GM21737 (cell line): Measurements from ENCODE around the gene RETN.
A peak's percentile ranks its signal among the peaks of the same experiment; 100 is the strongest.

ENCODE experiments used
- ATAC-seq: cut with Tn5 transposase; IDR thresholded peaks from one replicate; pipeline ENCODE4 v1.9.1; 2021; ENCODE audit warnings: mild to moderate bottlenecking, moderate library complexity; ENCODE audit not compliant: unreplicated experiment

The RETN gene

DNA sequence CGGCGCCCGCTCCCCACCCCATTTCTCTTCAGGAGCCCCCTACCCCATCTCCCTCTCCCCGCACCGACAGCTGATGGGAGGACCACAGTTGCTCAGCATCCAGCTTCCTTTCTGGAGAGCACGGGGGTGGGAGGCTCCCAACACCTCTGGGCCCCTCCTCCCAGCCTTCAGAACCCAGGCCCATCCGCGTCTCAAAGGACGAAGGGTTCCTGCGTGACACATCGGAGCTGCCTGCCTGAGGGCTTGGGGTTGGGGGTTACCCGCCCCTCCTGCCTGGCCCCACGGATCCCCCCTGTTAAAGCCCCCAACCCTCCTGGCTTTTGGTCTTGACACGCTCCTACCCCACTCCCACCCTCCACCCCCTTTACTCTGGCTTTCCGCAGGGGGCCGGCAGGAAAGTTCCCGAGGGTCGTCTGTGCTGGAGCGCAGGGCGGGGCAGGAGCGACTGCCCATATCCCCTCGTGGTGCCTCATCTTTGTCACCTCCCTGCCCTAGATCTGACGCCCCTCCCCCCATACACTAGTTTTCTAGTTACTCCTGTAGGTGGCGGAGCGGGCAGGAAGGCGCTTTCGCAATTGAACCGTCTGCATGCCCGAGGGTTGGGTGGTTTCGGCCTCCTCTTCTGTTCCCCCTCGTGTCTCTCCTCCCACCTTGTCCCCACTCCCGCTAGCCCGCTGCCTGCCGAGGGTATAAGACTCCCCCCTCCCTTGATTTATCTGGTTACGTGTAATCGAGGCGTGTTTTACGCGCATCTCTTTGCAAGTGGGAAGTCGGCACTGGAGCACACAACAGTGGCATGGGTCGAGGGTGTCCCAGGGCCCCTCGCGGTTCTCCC lies 12.7 kb downstream of the RETN start:
- ATAC-seq: peak; percentile 25

DNA sequence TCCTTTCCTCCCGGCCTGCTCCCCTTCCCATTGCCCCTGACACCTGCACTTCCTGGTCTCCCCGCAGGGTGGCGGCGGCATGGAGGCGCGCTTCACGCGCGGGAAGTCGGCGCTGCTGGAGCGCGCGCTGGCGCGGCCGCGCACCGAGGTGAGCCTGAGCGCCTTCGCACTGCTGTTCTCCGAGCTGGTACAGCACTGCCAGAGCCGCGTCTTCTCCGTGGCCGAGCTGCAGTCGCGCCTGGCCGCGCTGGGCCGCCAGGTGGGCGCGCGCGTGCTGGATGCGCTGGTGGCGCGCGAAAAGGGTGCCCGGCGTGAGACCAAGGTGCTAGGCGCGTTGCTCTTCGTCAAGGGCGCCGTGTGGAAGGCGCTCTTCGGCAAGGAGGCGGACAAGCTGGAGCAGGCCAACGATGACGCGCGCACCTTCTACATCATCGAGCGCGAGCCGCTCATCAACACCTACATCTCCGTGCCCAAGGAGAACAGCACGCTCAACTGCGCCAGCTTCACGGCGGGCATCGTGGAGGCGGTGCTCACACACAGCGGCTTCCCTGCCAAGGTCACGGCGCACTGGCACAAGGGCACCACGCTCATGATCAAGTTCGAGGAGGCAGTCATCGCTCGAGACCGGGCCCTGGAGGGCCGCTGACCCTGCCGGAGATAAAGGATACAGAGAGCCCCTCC lies 13.5 kb downstream of the RETN start:
- no peak for ATAC-seq

DNA sequence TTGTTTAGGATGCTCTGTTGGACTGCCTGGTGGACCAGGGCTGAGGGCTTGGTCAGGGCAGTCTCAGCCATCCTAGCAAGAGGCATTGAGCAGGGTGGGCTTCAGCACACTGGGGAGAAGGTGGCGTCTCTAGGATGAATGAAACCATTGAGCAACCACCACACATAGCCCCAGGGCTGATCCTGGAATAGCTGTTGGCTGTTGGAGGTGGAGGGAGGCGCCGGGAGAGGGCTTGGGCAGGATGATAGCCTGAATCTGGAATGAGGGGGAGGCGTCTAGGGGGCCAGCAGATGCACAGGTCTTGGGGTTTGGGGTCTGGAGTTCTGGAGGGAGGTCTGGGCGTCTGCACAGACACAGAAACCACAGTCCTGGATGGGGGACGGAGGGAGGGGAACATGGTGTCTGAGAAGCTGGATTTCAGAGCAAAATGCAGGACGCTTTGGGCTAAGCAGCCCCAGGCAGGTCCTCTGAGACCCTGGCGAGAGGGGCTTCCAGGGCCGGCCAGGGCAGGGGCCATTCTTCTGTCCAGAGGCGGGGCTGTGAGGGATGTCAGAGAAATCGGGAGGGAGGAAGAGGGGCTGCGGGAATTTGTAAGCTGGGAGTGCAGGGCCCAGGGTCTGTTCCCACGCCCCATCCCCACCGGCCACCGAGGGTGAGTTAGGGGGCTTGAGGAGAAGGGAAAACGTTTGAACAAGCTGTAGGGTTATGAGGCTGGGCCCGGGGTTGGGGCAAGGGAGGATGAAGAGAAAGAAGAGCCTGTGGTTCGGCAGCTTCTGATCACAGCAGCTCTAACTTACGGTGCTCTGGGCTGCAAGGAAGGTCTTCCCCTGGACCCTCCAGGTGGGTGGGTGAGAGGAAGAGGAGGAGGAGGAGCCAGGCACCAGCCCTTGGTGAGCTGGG lies 16.9 kb downstream of the RETN start:
- ATAC-seq: no peak

DNA sequence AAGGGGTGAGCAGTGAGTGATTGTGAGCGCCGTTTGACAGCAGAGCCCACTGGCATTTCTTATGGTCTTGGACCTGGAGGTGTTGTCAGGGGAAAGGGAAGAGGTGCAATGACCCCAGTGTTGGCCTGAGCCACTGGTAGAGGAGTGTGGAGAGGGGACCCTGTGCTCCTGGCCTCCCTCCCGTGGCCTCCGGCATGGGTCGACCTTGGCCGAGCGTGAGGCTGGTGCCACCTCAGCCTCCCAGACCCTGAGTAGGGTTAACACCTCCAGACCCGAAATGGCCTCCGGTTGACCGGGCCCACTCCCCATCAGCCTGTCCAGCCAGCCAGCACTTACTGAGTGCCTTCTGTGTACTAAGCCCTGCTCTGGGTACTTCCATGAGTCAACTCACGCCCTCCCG lies 18.3 kb downstream of the RETN start:
- ATAC-seq: no peak

DNA sequence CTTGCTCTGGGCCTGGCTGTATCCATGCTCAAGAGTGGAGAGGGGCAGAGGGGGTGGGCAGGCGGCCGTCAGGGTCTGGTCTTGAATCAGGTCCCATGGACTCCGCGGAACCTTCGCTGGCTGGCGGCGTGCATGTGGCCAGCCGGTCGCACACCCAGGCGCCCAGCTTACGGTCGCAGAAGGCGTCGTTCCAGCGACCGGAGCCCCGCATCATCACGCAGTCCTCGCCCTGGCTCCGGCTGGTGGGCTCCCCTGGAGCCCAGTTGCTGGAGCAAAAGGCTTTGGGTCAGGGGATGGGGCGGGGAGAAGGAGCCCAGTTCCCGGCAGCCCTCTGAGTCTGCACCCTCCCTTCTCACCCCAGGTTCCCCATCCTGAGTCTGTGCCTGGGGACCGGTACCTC lies 20.3 kb downstream of the RETN start:
- no peak for ATAC-seq

DNA sequence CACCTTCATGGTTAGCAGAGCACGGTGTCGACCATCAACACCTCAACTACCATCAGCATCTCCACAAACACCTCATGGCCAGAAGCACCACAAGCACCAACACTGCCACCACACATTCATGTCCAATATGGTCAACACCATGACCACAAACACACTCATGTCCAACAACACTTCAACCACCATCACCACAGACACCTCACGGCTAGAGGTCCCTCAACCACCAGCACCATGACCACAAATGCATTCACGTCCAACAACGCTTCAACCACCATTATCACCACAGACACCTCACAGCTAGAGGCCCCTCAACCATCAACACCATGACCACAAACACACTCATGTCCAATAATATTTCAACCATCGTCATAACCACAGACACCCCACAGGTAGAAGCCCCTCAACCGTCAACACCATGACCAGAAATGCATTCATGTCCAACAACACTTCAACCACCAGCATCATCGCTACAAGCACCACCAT lies 22.0 kb downstream of the RETN start:
- ATAC-seq: no peak

DNA sequence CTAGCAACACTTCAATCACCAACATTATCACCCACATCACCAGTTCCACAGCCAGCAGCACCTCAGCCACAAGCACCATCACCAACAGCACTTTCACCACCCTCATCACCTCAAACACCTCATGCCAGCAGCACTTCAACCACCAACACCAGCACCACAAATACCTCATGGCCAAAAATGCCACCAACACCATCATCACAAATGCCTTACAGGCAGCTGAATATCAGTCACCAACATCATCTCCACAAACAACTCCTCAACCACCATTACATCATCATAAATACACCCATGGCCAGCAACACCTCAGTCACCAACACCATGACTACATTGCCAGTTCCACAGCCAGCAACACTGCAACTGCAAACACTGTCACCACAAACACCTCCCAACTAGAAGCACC lies 22.6 kb downstream of the RETN start:
- no peak for ATAC-seq

DNA sequence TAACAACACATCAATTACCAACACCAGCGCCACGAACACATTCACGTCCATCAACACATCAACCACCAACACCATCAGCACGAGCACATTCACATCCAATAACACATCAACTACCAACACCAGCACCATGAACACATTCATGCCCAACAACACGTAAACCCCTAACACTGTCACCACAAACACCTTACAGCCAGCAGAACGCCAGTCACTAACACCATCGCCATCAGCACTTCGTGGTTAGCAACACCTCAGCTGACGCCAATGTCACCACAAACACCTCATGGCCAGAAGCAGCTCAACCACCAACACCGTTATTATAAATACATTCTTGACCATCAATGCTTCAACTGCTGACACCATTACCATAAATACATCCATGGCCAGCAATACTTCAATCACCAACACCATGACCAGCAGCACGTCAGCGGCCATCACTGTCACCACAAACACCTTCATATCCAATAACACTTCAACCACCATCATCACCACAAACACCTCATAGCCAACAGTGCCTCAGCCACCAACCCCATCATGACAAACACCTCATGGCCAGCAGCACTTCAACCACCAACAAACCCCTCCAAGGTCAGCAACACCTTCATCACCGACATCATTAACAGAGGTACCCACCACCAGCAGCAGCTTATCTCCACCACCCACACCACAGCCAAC lies 23.7 kb downstream of the RETN start:
- no peak for ATAC-seq

DNA sequence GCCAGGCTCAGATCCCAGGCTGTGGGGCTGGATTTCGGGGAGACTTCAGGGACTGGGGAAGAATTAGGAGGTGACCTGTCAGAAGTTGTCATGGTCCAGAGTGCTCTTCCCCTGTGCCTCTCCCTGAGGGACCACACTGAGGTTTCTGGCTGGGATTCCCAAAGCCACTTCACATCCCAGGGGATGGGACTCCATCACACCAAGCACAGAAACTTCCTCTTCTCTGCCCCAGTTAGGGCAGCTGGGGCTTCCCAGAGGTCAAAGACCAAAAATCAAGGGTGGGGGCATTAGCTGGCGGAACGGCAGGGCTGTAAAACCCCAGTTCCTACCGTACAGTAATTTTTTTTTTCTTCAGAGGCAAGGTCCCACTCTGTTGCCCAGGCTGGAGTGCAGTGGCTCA lies 25.6 kb downstream of the RETN start:
- no peak for ATAC-seq

DNA sequence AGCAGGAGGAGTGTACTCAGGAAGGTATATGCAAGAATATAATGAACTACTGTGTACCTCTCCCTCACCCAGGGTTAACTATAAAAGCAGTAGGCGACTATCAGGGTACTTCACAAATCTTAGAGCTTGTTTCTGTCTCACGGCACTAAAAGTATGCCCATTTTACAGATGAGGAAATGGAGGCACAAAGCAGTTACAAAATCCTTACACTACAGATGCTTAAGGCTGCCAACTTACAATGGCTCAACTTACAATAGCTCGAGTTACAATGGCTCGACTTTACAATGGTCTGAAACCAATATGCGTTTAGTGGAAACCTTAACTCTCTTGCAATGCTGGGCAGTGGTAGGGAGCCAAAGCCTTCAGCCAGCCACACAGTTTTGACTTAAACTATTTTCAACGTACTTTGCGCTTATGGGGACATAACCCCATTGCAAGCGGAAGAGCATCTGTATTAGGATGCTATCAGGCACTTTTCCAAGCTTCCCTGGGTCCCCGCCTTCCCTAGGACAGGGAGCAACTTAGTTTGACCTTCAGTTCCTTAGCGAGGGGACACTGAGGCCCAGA lies 29.0 kb downstream of the RETN start:
- ATAC-seq: no peak

DNA sequence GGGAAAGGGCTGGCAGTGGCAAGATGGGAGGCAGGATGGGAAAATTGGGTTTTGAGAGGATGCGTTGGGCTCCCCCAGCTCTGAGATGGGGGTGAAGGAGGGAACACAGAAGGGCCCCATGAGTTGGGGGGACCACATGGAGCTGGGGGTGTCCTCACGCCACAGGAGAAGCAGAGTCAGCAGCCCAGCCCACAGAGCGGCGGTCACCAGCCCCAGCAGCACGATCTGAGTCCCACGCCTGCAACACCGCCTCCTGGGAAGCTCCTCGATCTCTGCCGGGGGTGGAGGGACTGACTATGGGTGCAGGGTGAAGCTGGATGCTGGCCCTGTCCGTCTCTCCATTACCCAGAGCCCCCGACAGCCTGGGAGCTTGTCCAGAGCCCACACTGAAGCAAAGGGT lies 29.7 kb downstream of the RETN start:
- no peak for ATAC-seq

DNA sequence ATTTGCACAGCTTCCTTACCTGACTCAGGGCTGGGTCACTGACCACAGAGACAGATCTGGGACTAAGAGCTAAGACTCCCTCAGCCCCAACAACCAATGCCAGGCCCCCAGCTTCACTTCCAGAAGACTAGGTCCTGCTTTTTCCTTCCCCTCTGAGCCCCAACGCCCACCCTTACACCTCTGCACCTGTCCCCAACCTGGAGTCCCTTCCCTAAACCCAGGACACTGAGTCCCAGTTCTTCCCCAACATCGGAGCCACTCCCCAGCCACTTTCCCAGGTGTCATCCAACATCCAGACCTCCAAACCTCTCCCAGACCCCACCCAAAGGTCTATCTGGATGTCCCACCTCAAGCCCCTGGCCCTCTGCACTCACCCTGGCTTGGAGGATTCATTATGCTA lies 30.2 kb downstream of the RETN start:
- no peak for ATAC-seq

DNA sequence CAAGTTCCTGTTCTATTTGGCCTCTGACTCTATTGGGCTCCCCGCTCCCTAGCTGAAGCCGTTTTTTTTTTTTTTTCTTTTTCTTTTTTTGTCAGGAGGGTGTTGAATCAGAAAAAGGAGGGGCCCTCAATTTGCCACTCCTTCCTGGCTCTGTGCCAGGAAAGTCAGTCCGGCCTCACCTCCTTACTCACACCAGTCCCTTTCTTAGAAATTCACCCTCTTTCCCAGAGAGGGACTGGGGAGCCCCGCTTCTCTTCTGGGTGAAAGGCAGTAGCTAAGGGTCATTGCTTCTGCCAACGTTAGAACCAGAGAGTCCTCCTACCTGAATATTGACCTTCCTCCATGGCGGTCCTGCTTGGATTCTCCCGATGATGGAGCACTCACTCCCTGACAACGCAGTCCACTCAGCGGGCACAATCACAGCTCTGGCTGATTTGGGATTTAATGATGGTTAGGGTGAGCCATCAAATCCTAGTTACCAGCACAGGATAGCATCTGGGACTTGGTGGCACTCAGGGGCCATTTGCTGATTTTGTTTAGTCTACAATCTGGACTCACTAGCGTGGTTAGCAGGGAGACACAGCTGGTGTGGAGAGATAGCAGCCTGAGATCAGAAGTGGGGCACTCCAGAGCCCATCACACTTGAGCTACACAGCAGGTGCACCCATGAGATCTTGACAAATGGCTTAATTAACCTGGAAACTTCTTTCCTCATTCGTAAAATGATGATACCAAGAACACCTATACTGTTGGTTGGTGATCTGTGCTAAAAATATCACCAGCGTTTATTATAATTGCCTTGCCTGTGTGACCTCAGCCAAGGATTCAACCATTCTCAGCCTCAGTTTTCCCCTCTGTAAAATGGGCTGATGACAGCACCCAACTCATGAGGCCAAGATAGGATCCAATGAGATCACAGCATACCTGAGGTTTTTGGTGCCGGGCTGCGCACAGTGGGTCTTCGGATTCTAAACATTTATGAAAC lies 30.9 kb downstream of the RETN start:
- ATAC-seq: no peak

DNA sequence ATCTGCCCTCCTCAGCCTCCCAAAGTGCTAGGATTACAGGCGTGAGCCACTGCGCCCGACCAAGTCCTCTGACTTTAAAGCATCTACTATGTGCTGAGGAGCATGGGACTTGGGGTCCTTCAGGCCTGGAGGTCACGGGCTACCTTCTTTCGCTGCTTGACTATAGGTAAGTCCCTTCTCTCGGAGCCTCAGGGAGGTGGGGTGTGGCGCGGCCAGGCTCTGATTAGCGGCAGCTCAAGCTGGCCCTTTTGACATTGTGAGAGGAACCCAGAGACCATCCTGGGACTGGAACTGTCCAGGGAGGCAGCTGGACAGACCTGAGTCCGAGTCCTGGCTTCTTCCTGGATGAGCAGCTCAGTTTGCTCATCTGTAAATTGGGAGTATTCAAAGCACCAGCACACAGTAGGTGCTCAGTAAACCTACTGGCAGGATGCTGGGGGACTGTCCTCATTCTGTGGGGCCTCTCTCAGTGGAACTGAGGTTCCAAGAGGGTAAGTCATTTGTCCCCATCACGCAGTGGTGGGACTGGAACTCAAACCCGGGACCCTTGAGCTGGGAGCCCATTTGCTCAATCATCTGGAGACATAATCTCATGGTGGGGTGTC lies 32.3 kb downstream of the RETN start:
- ATAC-seq: no peak

DNA sequence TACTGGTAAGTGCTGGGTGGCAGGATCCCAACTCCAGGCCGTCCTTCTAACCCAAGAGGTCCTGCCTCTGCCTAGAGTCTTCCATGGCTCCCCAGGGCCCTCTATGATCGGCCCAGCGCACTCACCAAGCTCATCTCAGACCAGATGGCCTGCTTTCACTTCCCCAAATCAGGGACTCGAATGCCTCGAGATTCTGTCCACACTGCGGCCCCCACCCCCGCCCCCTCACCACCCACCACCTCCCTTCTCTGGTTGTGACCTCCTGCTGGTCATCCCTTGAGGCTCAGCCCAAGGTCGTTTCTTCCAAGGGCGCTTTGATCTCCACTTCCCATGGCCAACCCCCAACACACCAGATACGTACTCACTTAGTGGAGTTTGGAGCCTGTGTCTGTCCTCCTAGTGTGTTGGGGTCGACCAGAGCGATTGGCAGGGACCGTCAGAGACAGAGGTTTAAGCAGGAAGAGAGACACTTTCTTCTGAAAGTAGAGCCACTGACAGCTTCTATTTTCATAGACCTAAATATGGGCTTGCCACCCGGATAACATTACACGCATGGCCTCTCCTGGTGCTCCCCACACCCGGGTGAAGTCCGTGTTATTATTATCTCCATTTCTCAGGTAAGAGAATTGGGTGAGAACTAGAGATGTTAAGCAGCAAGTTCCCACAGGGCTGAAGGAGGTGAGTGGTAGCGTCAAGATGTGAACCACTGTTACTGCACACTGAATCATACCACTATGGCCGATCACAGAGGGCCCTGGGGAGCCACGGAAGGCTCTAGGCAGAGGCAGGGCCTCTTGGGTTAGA lies 33.0 kb downstream of the RETN start, which contains the start of gene FCER2:
TSS of gene FCER2 (minus strand) at position 478 of the 804 bp plus-strand sequence. CDS start 2,371 bp downstream, outside the sequence.
- ATAC-seq: peak; percentile 52

DNA sequence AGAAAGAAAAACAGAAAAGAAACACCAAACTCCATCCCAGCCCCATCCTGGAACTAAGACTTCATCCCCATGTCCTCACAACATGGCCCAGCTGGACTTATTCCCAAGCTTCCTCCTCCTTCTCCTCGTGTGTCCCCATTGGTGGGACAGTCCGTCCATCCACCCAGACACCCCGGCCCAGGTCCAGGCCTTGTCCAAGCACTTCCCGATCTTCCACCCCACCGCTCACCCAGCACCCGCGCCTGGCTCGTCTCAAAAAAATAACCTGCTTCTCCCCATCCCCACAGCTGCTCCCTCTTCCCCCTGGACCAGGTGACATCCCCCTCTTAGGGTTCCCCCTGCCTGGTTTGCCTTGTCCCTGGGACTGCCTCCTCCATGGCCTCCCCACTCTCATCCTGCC lies 34.5 kb downstream of the RETN start:
- ATAC-seq: no peak

DNA sequence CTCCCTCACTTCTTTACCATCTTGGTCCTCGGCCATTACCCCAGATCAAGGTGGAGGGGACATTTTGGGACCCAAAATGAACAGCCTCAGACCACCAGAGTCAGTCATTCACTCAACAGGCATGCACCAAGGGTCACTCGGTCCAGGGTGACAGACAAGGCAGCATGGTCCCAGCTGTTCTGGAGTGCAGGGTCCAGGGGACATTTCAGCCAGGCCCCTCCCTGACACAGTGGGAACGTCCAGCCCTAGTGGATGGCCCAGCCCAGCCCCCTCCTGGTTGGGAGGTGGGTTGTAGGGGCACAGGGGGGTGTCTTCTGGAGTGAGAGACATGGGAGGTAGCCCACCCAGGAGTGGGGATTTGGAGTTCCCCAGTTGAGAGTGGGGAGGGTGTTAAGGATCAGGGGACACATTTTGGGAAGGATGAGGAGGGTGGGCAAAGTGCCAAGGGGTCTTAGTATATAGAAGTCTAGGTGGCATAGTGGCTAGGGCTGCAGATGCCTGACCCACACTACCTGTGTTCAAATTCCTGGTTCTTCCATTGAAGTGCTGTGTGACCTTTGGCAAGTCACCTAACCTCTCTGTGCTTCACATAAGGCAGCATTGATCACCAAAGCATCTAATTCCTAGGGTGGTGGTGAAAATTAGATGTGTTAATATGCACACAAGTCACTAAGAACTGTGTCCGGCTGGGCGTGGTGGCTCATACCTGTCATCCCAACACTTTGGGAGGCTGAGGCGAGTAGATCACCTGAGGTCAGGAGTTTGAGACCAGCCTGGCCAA lies 35.6 kb downstream of the RETN start:
- no peak for ATAC-seq
